ENCODE measurements around the gene USP21. TPM values are rescaled to one million over a fixed set of nuclear protein-coding genes. Genes with fewer than 3 reads are reported as not detected.

USP21 gene
- total and polyA plus RNA-seq, 2 of the 13 experiments (the other 11 are each of a cell fraction or from before 2014, with no cell fraction given), result 10.1 to 33.1 TPM

DNA sequence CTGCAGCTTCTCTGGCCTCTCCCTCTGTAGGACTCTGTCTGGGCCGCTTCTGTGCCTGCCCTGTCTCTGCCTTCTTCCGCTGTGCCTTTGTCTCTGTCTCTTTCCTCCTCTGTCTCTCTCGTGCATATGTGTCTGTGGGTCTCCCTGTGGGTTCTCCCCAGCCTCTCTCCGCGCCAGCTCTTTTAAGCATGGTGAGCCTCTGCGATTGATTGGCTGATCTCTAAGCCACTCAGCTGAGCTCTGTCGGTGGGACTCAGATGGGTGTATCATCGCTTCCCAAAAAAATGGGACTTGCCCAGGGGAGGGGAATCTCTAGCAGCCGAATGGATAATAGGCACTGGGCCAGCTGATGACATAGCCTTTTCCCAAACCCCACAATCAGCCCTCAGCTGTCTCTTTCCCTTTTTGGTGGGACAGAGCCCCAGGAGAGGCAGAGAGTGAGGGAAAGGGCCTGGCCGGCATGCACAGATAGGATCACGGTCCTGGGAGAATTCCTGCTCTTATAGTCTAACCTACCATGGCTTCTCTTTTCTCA lies 39.7 kb downstream of the USP21 start, which contains the start of gene ADAMTS4:
Gene ADAMTS4 (minus strand): TSS at position 158 of the 535 bp plus-strand sequence. CDS start 427 bp downstream, outside the sequence.
- BruUV-seq (replicated peaks), result no TSS peak
- Histone ChIP-seq H3K4me2 (ENCODE audit: low read depth, low read length) (peak within 1 kb of the TSS; percentile 98), H3K79me2 (ENCODE audit: insufficient read depth, low read length) (peaks cover 15% of the 10 kb centered on the region), H3K27me3 (ENCODE audit: control insufficient read depth in 1 of 2, insufficient read depth in 2 of 2, low read length in 2 of 2) (no peaks in the 10 kb centered on the region; a peak in 1 of 5 replicates), H3K27ac (ENCODE audit: extremely low read length, insufficient read depth, low read length) (peak within 1 kb of the TSS; percentile 0), H3K4me3 (replicated peaks in 1 of 3; ENCODE audit: insufficient read depth in 1 of 3, low read depth in 2 of 3, low read length in 3 of 3) (peak within 1 kb of the TSS; percentile 54 to 85 (median 56)), H3K9me3 (ENCODE audit: low read length) (no peaks in the 10 kb centered on the region), H3K9ac (ENCODE audit: insufficient read depth, low read depth, low read length) (peak within 1 kb of the TSS; percentile 56), H3K36me3 (replicated peaks in 1 of 2; ENCODE audit: control insufficient read depth in 1 of 2, insufficient read depth in 2 of 2, low read length in 2 of 2) (peaks cover 0 to 8% of the 10 kb centered on the region in 2 experiments; a peak in 3 of 5 replicates), H2AFZ (ENCODE audit: low read length) (no peak within 1 kb of the TSS), H4K20me1 (ENCODE audit: insufficient read depth, low read length) (no peaks in the 10 kb centered on the region), H3K4me1 (ENCODE audit: insufficient read depth, low read length) (peaks cover 68% of the 10 kb centered on the region)
- ChIA-PET CTCF (ENCODE audit: low intra/inter-chr PET ratio, low total read pairs) (no interaction called here), POLR2A (interaction anchor here (1.1 to 3.5 kb wide), 12 partner anchors 18 to 201 kb away, joined by 3 to 44 read pairs (median 4); partner anchors contain the start of genes APOA2, B4GALT3, CFAP126 and PPOX)
- ATAC-seq (peak; percentile 28), FAIRE-seq (no peak), DNase-seq (ENCODE audit: low spot score) (no peak)
- 26% methylated on average over 11 of the region's 11 CpGs for whole genome bisulfite sequencing (ENCODE audit: low lambda C conversion rate)
- in situ Hi-C loops (cut with HindIII; ENCODE audit: extremely low pct_ligation_motif_present, low pct_unique_long_range_greater_than_20kb) (loop anchor here (5.0 kb wide), 1 partner anchor 183 kb away; no protein-coding TSS in a partner anchor), intact Hi-C loops (cut with micrococcal nuclease; ENCODE audit: unreplicated experiment) (loop anchor here (1.0 kb wide), 1 partner anchor 26 kb away; no protein-coding TSS in a partner anchor)
- TF ChIP-seq PBX2 (CRISPR knock-in tag; IDR thresholded peaks at IDR 0.05) (peak; percentile 53), DMAP1 (CRISPR knock-in tag; IDR thresholded peaks at IDR 0.05) (no peak), TFDP2 (CRISPR knock-in tag; IDR thresholded peaks at IDR 0.05) (peak; percentile 29; the same call in 1 of the 2 replicates), LCORL (IDR thresholded peaks at IDR 0.05) (no peak), LCORL (CRISPR knock-in tag; IDR thresholded peaks at IDR 0.05) (peak; percentile 36; the same call in 1 of the 2 replicates), MEF2D (CRISPR knock-in tag; IDR thresholded peaks at IDR 0.05) (no peak), SMAD1 (CRISPR knock-in tag; IDR thresholded peaks at IDR 0.05; ENCODE audit: borderline replicate concordance, low read depth) (no peak), ZNF737 (CRISPR knock-in tag; IDR thresholded peaks at IDR 0.05; ENCODE audit: borderline replicate concordance) (no peak), U2AF1 (optimal IDR thresholded peaks at IDR 0.05; ENCODE audit: low read depth, low read length) (peak; percentile 40), HNRNPLL (IDR thresholded peaks at IDR 0.05; ENCODE audit: low read depth, low read length, poor library complexity, severe bottlenecking) (no peak), SAFB2 (CRISPR knock-in tag; IDR thresholded peaks at IDR 0.05; ENCODE audit: borderline replicate concordance, low read depth) (no peak), ZNF468 (CRISPR knock-in tag; IDR thresholded peaks at IDR 0.05) (0 out of 2 replicates have a peak, but pooled peaks have one; percentile 43), CCDC6 (CRISPR knock-in tag; IDR thresholded peaks at IDR 0.05) (no peak), ARID2 (CRISPR knock-in tag; IDR thresholded peaks at IDR 0.05; ENCODE audit: borderline replicate concordance) (peak; percentile 39; the same call in 1 of the 2 replicates), ZBTB8A (CRISPR knock-in tag; IDR thresholded peaks at IDR 0.05; ENCODE audit: borderline replicate concordance, low read depth) (no peak), ZNF292 (CRISPR knock-in tag; IDR thresholded peaks at IDR 0.05; ENCODE audit: borderline replicate concordance, low read depth) (no peak), HOXA3 (CRISPR knock-in tag; IDR thresholded peaks at IDR 0.05) (no peak; the same call in 1 of the 2 replicates)
- TF ChIP-seq, protein P1, sequence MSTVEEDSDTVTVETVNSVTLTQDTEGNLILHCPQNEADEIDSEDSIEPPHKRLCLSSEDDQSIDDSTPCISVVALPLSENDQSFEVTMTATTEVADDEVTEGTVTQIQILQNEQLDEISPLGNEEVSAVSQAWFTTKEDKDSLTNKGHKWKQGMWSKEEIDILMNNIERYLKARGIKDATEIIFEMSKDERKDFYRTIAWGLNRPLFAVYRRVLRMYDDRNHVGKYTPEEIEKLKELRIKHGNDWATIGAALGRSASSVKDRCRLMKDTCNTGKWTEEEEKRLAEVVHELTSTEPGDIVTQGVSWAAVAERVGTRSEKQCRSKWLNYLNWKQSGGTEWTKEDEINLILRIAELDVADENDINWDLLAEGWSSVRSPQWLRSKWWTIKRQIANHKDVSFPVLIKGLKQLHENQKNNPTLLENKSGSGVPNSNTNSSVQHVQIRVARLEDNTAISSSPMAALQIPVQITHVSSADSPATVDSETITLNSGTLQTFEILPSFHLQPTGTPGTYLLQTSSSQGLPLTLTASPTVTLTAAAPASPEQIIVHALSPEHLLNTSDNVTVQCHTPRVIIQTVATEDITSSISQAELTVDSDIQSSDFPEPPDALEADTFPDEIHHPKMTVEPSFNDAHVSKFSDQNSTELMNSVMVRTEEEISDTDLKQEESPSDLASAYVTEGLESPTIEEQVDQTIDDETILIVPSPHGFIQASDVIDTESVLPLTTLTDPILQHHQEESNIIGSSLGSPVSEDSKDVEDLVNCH (CRISPR knock-in tag; IDR thresholded peaks at IDR 0.05), result no peak
- TF ChIP-seq, protein P2, sequence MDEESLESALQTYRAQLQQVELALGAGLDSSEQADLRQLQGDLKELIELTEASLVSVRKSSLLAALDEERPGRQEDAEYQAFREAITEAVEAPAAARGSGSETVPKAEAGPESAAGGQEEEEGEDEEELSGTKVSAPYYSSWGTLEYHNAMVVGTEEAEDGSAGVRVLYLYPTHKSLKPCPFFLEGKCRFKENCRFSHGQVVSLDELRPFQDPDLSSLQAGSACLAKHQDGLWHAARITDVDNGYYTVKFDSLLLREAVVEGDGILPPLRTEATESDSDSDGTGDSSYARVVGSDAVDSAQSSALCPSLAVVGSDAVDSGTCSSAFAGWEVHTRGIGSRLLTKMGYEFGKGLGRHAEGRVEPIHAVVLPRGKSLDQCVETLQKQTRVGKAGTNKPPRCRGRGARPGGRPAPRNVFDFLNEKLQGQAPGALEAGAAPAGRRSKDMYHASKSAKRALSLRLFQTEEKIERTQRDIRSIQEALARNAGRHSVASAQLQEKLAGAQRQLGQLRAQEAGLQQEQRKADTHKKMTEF (CRISPR knock-in tag; IDR thresholded peaks at IDR 0.05), result no peak
